ENCODE measurements around the gene UPK1A. TPM values are rescaled to one million over a fixed set of nuclear protein-coding genes. Genes with fewer than 3 reads are reported as not detected.

Gene UPK1A
- total RNA-seq, 1 donor from 2014 or later: not detected

DNA sequence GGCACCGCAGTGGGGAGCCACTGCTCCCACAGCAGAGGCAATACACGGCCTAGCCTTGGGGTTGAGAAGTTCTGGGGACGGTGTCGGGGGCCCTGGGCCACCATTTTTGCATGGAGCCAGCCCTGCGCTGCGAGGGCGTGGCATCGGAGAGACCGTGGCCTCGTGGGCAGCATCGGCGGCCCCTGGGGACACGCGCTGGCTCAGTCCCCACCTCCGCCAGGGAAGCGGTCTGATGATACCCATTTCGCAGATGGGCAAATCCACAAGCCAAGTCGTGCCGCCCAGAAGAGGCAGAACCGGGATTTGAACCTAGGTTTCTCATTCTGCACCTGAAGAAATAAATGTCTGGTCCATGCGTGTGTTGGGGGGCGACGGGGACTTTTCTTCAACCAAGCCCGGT is 1.2 kb upstream of the UPK1A start:
- H3K4me3 ChIP-seq: no peak overlapping the region
- intact Hi-C loops (cut with micrococcal nuclease): no loop called here

GRCh38 chr19:35665604-35666003 is 713 bp upstream of the UPK1A start:
- no peak for TF ChIP-seq CTCF (IDR thresholded peaks at IDR 0.05; ENCODE audit: borderline replicate concordance)
- H3K36me3 ChIP-seq: peaks cover 25% of the 10 kb centered on the region

More for the DNA sequence above, 1.2 kb upstream of the UPK1A start:
- peaks cover 29% of the 10 kb centered on the region for H3K36me3 ChIP-seq
- H3K27me3 ChIP-seq (ENCODE audit: low read depth): peaks cover 4% of the 10 kb centered on the region
- H3K9me3 ChIP-seq (replicated peaks): no peaks in the 10 kb centered on the region
- no peak overlapping the region for H3K27ac ChIP-seq (replicated peaks)
- DNase-seq: no peak
- no peaks in the 10 kb centered on the region for H3K4me1 ChIP-seq
- TF ChIP-seq CTCF (IDR thresholded peaks at IDR 0.05; ENCODE audit: borderline replicate concordance): no peak

GRCh38 chr19:35669566-35669965 is 3.2 kb downstream of the UPK1A start:
- no peak overlapping the region for H3K27ac ChIP-seq (replicated peaks)
- no peaks in the 10 kb centered on the region for H3K9me3 ChIP-seq (replicated peaks)
- peaks cover 6% of the 10 kb centered on the region for H3K4me1 ChIP-seq
- no peaks in the 10 kb centered on the region for H3K36me3 ChIP-seq
- intact Hi-C loops (cut with micrococcal nuclease): no loop called here
- H3K4me3 ChIP-seq: no peak overlapping the region
- peaks cover 35% of the 10 kb centered on the region for H3K27me3 ChIP-seq (ENCODE audit: low read depth)
- no peak for DNase-seq
- TF ChIP-seq CTCF (IDR thresholded peaks at IDR 0.05; ENCODE audit: borderline replicate concordance): no peak

More at GRCh38 chr19:35665604-35666003, 713 bp upstream of the UPK1A start:
- Histone ChIP-seq H3K27ac (replicated peaks) (no peak overlapping the region), H3K27me3 (ENCODE audit: low read depth) (peaks cover 4% of the 10 kb centered on the region), H3K9me3 (replicated peaks) (no peaks in the 10 kb centered on the region), H3K4me3 (no peak overlapping the region), H3K4me1 (no peaks in the 10 kb centered on the region)
- no peak for DNase-seq
- intact Hi-C loops (cut with micrococcal nuclease): no loop called here

DNA sequence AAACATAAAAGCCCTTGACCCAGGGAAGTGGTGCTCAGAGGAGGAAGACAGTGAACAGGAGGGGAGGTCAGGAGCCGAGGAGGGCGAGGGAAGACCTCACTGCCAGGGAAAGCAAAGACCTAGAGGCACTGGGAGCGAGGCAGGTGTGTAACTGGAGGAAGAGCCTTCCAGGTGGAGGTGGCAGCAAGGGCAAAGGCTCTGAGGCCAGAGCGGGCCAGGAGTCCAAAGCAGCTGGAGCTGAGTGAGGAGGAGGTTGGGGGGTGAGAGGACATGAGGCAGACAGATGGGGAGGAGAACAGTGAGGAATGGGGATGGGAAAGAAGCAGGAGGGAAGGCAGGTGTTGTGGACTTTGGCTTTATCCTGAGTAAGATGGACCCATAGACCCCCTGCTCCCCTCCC is 3.7 kb downstream of the UPK1A start:
- H3K27me3 ChIP-seq (ENCODE audit: low read depth): peaks cover 39% of the 10 kb centered on the region
- DNase-seq: no peak
- no peak overlapping the region for H3K4me3 ChIP-seq
- intact Hi-C loops (cut with micrococcal nuclease): no loop called here
- peaks cover 6% of the 10 kb centered on the region for H3K4me1 ChIP-seq
- no peaks in the 10 kb centered on the region for H3K9me3 ChIP-seq (replicated peaks)
- H3K36me3 ChIP-seq: no peaks in the 10 kb centered on the region
- H3K27ac ChIP-seq (replicated peaks): no peak overlapping the region
- TF ChIP-seq CTCF (IDR thresholded peaks at IDR 0.05; ENCODE audit: borderline replicate concordance): no peak

DNA sequence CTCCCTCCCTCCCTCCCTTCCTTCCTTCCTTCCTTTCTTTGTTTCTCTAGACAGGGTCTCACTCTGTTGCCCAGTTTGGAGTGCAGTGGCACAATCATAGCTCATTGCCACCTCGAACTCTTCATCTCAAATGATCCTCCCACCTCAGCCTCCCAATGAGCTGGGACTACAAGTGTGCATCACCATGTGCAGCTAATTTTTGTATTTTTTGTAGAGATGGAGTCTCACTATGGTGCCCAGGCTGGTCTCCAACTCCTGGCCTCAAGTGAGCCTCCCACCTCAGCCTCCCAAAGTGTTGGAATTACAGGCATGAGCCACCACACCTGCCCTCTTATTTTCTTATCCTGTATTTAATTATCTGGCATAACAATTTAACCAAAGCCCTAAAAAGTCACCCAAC is 4.4 kb downstream of the UPK1A start:
- Histone ChIP-seq H3K27ac (replicated peaks) (no peak overlapping the region), H3K36me3 (no peaks in the 10 kb centered on the region), H3K4me1 (peaks cover 6% of the 10 kb centered on the region), H3K4me3 (no peak overlapping the region), H3K9me3 (replicated peaks) (no peaks in the 10 kb centered on the region), H3K27me3 (ENCODE audit: low read depth) (peaks cover 46% of the 10 kb centered on the region)
- no peak for TF ChIP-seq CTCF (IDR thresholded peaks at IDR 0.05; ENCODE audit: borderline replicate concordance)
- intact Hi-C loops (cut with micrococcal nuclease): no loop called here
- DNase-seq: no peak

- Histone ChIP-seq H3K4me3 (no peak overlapping the region), H3K4me1 (peaks cover 6% of the 10 kb centered on the region), H3K27me3 (ENCODE audit: low read depth) (peaks cover 57% of the 10 kb centered on the region), H3K27ac (replicated peaks) (no peak overlapping the region), H3K36me3 (no peaks in the 10 kb centered on the region), H3K9me3 (replicated peaks) (no peaks in the 10 kb centered on the region)
- no peak for TF ChIP-seq CTCF (IDR thresholded peaks at IDR 0.05; ENCODE audit: borderline replicate concordance)
- DNase-seq: no peak
- intact Hi-C loops (cut with micrococcal nuclease): no loop called here
These were observed 5.5 kb downstream of the UPK1A start for GRCh38 chr19:35671818-35672217.
